Naive thymus-derived CD8-positive, alpha-beta T cell (primary cell): ENCODE data around the gene TXNL1. TPM values are rescaled to one million over a fixed set of nuclear protein-coding genes. Genes with fewer than 3 reads are reported as not detected.

Experiments
- ATAC-seq, 2 donors: fragments of 150-1000 bp; cut with Tn5 transposase in 1 of 2; sonication (Bioruptor Pico), chemical (Tn5 transposase) in 1 of 2; 1 replicate in 1 of 2; 2 replicates in 1 of 2; pipeline ENCODE4 v1.10.0; 2021; ENCODE audit warnings: mild to moderate bottlenecking in 2 of 2, moderate library complexity in 2 of 2
- POLR2A ChIA-PET: fragments of 350-600 bp; sonication (Branson Sonifier 250); formaldehyde crosslinking; loops from one replicate; lab custom pipeline; 2021; ENCODE audit warnings: antibody characterized with exemption; lab: Charles Lee
- DNase-seq, 10 donors: peaks; one replicate each; pipeline versions ENCODE4 v3.0.0 to v3.0.0-alpha.2; 2020 to 2022
- H3K27ac Mint-ChIP-seq, 10 donors: one replicate each; pipeline ENCODE4 v1.8.0; 2020 to 2022; ENCODE audit warnings: mild to moderate bottlenecking in 10 of 10, mixed read lengths in 10 of 10, moderate library complexity in 4 of 10, inconsistent platforms in 1 of 10
- H3K27me3 Mint-ChIP-seq, 5 donors: one replicate each; pipeline ENCODE4 v1.8.0; 2021 to 2022; ENCODE audit warnings: mixed read lengths in 5 of 5
- H3K36me3 Mint-ChIP-seq, 3 donors: one replicate each; pipeline ENCODE4 v1.8.0; 2020 to 2022; ENCODE audit warnings: mixed read lengths in 3 of 3, mild to moderate bottlenecking in 2 of 3, inconsistent platforms in 1 of 3
- H3K4me1 Mint-ChIP-seq, 4 donors: one replicate each; pipeline ENCODE4 v1.8.0; 2021 to 2022; ENCODE audit warnings: mixed read lengths in 4 of 4
- H3K4me3 Mint-ChIP-seq, 10 donors: one replicate each; pipeline ENCODE4 v1.8.0; 2020 to 2022; ENCODE audit warnings: mild to moderate bottlenecking in 10 of 10, mixed read lengths in 10 of 10, moderate library complexity in 6 of 10, inconsistent platforms in 1 of 10
- H3K9me3 Mint-ChIP-seq, 9 donors: one replicate each; pipeline ENCODE4 v1.8.0; 2020 to 2022; ENCODE audit warnings: mixed read lengths in 9 of 9, mild to moderate bottlenecking in 3 of 9, inconsistent platforms in 1 of 9, moderate library complexity in 1 of 9
- polyA plus RNA-seq, 3 donors: library from polyadenylated mRNA; unstranded; fragments of 300-500 nt; fragmentation: Illumina TruSeq; gene quantifications; one replicate each; pipeline ENCODE4 v1.2.3, GENCODE V29; 2021
- total RNA-seq, 8 experiments: library from RNA in 2 of 8; stranded (reverse) in 2 of 8; gene quantifications; one replicate each; pipeline ENCODE4 v1.2.3 and lab custom pipeline; 2021 to 2026

Gene TXNL1
- 10 to 100 TPM; 45.6 to 48.1 TPM for total RNA-seq
- polyA plus RNA-seq: 10 to 100 TPM; 48.1 to 50.3 (median 49.1) TPM
- 32.7 to 110 (median 52.6) reads per million in 6 experiments for total RNA-seq (lab: John Stamatoyannopoulos, UW)

DNA sequence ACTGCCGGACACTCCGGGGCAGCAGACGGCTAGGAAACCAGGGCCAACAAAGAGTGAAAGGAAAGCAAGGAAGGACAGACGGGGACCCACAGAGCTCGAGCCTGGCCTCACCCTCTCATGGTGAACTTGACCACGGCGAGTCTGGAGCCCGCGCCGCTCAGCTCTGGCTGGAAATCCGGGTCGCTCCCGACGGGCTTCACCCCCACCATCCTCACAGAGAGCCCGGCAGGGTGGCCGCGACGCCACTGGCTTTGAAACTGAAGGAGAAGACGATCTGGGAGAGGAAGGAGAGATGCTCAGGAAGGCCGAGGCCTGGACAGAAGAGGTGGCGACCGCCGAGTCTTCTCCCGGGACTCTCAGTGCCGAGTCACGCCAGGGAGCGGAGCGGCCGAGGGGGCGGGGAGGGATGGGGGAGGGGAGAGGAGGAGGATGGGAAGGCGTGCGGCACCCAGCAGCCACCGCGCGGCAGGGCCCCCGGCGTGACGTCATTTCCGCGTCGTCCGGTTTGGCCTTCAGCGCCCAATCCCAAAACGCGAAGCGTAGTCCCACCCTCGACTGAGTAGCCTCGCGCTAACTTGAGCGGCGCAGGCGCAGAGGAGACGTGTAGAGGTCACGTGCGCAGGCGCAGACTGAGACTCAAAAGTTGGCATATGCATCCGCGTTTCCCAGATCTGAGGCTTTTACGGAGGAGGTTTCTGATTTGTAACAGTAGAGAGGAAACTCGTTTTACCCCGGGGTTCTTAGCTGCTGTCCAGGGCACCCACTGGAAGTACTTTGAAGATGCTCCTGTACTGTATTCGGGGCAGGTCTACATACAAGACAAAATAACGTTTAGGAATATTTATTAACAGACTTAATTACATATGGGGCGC, at the start of gene TXNL1:
TXNL1 (minus strand) TSS at position 361 of the 872 bp plus-strand sequence; CDS start at position 209, 152 bp downstream.
- ATAC-seq (peak; percentile 94 to 96), DNase-seq (peak; percentile 94 to 100 (median 98))
- Mint-ChIP-seq H3K27me3 (peaks cover 0 to 4% (median 0%) of the 10 kb centered on the region in 5 donors), H3K9me3 (no peaks in the 10 kb centered on the region), H3K36me3 (peaks cover 0 to 14% (median 0%) of the 10 kb centered on the region in 3 donors), H3K27ac (peak within 1 kb of the TSS; percentile 93 to 100 (median 99)), H3K4me3 (peak within 1 kb of the TSS; percentile 96 to 100 (median 98)), H3K4me1 (peaks cover 22 to 53% (median 49%) of the 10 kb centered on the region in 4 donors)
- POLR2A ChIA-PET: interaction anchor here (2.0 to 3.1 kb wide), 2 partner anchors 9 to 12 kb away, joined by 5 to 38 read pairs; partner anchors contain the start of gene WDR7

DNA sequence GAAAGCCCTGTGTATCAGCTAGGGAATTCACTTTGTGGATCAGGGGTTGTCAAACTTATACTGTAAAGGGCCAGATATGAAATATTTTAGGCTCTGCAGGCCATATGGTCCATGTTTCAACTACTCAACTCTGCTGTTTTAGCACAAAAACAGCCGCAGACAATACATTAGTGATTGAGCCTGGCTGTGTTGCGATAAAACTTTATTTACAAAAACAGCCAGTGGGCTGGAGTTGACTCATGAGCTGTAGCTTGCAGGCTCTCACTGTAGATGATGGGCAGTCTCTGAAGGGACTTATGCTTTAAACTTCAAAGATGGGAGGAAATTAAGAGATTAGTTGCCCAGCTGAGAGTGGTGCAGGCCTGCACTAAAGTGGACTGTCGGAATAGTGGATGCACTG, 45.9 kb upstream of the TXNL1 start:
- Mint-ChIP-seq H3K9me3 (no peaks in the 10 kb centered on the region), H3K36me3 (peaks cover 0 to 70% (median 23%) of the 10 kb centered on the region in 3 donors), H3K27ac (peak overlapping the region in 1 of 10 donors; percentile 74), H3K27me3 (no peaks in the 10 kb centered on the region), H3K4me3 (no peak overlapping the region), H3K4me1 (peaks cover 0 to 2% (median 0%) of the 10 kb centered on the region in 4 donors)
- ATAC-seq (no peak), DNase-seq (no peak)
- POLR2A ChIA-PET: no interaction called here

DNA sequence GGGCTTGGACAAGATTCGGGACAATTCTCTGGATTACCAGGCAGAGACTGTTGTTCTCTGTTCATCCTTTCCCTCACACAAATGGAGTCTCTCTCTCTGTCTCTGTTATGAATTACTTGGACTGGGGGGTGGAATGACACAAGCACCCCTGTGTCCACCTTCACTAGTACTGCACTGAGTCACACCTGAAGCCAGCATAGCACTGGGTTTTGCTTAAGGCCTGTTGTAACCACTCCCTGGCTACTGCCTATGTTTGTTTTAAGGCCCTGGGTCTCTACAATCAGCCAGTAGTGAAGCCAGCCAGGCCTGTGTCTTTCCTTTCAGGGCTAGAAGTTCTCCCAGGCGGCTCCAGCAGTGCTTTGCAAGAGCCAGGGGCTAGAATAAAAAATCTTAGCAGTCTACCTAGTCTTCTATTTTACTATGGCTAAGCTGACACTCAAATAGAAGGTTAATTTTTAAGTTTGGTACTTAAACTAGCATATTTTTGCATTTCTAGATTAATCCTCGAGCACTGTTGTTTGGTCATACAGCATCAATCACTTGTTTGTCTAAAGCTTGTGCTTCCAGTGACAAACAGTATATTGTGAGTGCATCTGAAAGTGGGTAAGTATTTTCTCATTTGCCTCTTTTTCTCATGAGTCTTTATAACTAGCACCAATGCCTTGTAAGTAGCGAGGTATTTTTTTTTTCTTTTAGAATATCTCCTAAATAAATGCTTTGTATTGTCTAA, 40.6 kb upstream of the TXNL1 start:
- Mint-ChIP-seq H3K27ac (no peak overlapping the region), H3K27me3 (no peaks in the 10 kb centered on the region), H3K4me3 (no peak overlapping the region), H3K36me3 (peaks cover 9 to 66% (median 25%) of the 10 kb centered on the region in 3 donors), H3K4me1 (peaks cover 0 to 12% (median 3%) of the 10 kb centered on the region in 4 donors), H3K9me3 (peaks cover 0 to 4% (median 0%) of the 10 kb centered on the region in 9 donors)
- POLR2A ChIA-PET: no interaction called here
- ATAC-seq: no peak
- no peak for DNase-seq

DNA sequence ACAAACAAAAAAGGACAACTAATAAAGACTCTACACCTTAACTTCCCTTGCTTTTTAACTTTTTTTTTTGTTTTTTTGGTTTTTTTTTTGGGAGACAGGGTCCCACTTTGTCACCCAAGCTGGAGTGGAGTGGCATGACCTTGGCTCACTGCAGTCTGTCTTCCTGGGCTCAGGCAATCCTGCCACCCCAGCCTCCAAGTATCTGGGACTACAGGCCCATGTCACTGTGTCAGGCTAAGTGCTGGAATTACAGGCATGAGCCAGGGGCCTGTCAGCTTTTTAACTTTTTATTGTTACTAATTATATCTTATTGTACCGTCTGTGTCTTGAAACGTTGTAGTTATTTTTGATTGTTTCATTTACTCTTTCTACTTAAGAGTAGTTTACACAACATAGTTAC, 38.2 kb upstream of the TXNL1 start:
- POLR2A ChIA-PET: no interaction called here
- H3K27ac Mint-ChIP-seq: no peak overlapping the region
- no peak overlapping the region for H3K4me3 Mint-ChIP-seq
- DNase-seq (no peak), ATAC-seq (no peak)
- peaks cover 0 to 4% (median 0%) of the 10 kb centered on the region in 9 donors for H3K9me3 Mint-ChIP-seq
- H3K27me3 Mint-ChIP-seq: no peaks in the 10 kb centered on the region
- peaks cover 9 to 66% (median 30%) of the 10 kb centered on the region in 3 donors for H3K36me3 Mint-ChIP-seq
- H3K4me1 Mint-ChIP-seq: peaks cover 1 to 11% (median 6%) of the 10 kb centered on the region in 4 donors

DNA sequence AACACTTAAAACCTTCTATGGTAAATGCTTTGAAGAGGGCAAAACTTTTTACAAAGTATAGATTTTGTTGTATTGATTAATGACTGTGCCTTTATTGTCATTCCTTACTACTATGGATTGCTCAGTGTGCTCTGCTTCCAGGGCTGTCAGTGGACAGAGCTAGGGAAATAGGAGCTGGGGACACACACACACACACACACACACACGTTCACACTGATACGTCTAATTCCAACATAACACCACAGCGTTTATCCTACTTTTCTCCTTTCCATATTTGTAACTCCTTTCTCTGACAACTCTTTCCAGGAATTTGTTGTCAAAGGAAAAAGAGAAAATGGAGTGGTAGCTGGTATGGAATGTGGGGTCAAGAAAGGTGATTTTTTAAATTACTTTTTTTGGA, 34.6 kb upstream of the TXNL1 start:
- POLR2A ChIA-PET: no interaction called here
- Mint-ChIP-seq H3K4me1 (peaks cover 21 to 32% (median 23%) of the 10 kb centered on the region in 4 donors), H3K27ac (no peak overlapping the region), H3K9me3 (peaks cover 0 to 4% (median 0%) of the 10 kb centered on the region in 9 donors), H3K36me3 (peaks cover 5 to 47% (median 27%) of the 10 kb centered on the region in 3 donors), H3K4me3 (no peak overlapping the region), H3K27me3 (no peaks in the 10 kb centered on the region)
- no peak for ATAC-seq
- DNase-seq: no peak

DNA sequence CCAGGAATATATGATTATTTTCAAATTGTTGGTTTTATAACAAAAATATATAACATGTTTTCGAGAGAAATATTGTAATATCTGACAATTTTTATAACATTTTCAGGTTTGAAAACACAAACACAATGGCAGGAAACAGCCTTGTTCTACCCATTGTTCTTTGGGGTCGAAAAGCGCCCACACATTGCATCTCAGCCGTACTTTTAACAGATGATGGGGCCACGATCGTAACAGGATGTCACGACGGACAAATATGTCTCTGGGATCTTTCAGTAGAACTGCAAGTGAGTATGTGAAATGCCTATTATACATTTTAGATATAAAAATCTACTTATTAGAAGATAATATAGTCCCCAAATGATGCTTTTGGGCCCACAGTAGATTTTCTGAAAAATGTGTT, 34.0 kb upstream of the TXNL1 start:
- no peak overlapping the region for H3K4me3 Mint-ChIP-seq
- POLR2A ChIA-PET: no interaction called here

DNA sequence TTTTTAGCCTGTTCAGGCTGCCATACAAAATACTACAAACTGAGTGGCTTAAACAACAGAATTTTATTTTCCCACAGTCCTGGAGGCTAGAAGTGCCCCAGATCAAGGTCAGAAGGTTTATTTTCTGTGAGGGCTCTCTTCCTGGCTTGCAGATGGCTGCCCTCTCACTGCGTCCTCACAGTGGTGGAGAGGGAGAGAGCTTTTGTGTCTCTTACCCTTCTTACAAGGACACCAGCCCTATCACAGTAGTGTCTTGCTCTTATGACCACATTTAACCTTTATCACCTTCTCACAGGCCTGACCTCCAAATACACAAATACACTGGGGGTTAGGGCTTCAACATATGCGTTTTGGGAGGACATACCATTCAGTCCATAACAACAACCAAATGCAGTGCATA, 24.5 kb upstream of the TXNL1 start:
- no peaks in the 10 kb centered on the region for H3K9me3 Mint-ChIP-seq
- no peak overlapping the region for H3K4me3 Mint-ChIP-seq
- H3K27ac Mint-ChIP-seq: no peak overlapping the region
- H3K4me1 Mint-ChIP-seq: peaks cover 27 to 65% (median 53%) of the 10 kb centered on the region in 4 donors
- peaks cover 0 to 14% (median 7%) of the 10 kb centered on the region in 3 donors for H3K36me3 Mint-ChIP-seq
- DNase-seq (no peak), ATAC-seq (no peak)
- H3K27me3 Mint-ChIP-seq: no peaks in the 10 kb centered on the region
- POLR2A ChIA-PET: no interaction called here

More for the DNA sequence above, 34.0 kb upstream of the TXNL1 start:
- Mint-ChIP-seq H3K36me3 (peaks cover 0 to 41% (median 23%) of the 10 kb centered on the region in 3 donors), H3K9me3 (peaks cover 0 to 4% (median 0%) of the 10 kb centered on the region in 9 donors), H3K4me1 (peaks cover 17 to 36% (median 29%) of the 10 kb centered on the region in 4 donors), H3K27me3 (no peaks in the 10 kb centered on the region), H3K27ac (no peak overlapping the region)
- ATAC-seq (no peak), DNase-seq (no peak)

DNA sequence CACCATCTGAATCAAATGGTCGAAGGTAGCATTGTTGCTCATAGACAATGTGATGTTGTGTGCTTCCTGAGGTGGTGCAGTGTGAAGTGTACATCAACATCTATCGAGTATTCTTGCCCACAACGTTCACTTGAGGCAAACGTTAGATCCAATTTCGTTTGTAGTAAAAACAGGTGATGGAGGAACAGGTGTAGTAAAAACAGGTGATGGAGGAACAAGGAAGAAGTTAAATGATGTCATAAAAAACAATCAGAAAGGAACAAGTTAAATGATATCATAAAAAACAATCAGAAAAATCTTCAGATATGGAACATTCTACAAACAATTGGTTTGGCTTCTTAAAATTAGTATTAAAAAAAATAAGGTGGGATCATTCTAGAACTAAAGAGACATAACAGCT, 24.1 kb upstream of the TXNL1 start:
- Mint-ChIP-seq H3K27me3 (no peaks in the 10 kb centered on the region), H3K27ac (peak overlapping the region in 1 of 10 donors; percentile 2), H3K4me1 (peaks cover 27 to 61% (median 50%) of the 10 kb centered on the region in 4 donors), H3K9me3 (no peaks in the 10 kb centered on the region), H3K36me3 (peaks cover 0 to 16% (median 7%) of the 10 kb centered on the region in 3 donors), H3K4me3 (no peak overlapping the region)
- DNase-seq: no peak
- no peak for ATAC-seq
- POLR2A ChIA-PET: no interaction called here

DNA sequence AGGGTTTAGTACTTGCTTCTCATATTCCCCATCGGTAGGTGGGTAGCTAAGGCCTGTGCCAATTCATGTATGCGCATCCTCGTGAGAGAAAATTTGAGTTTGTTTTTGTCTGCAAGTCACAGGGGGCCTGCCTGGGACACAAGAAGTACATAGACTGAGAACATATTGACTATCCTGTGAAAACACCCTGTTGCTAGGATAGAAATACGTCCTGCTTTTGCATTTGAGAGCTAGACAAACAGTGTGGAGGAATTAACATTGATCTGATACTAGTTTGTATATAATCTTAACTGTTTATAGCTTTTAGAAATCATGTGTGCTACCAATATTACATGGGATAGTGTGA, 23.6 kb upstream of the TXNL1 start:
- H3K27me3 Mint-ChIP-seq: no peaks in the 10 kb centered on the region
- H3K27ac Mint-ChIP-seq: peak overlapping the region in 1 of 10 donors; percentile 2
- no peaks in the 10 kb centered on the region for H3K9me3 Mint-ChIP-seq
- H3K36me3 Mint-ChIP-seq: peaks cover 0 to 16% (median 7%) of the 10 kb centered on the region in 3 donors
- DNase-seq: no peak
- POLR2A ChIA-PET: no interaction called here
- H3K4me3 Mint-ChIP-seq: no peak overlapping the region
- no peak for ATAC-seq
- H3K4me1 Mint-ChIP-seq: peaks cover 24 to 57% (median 46%) of the 10 kb centered on the region in 4 donors

DNA sequence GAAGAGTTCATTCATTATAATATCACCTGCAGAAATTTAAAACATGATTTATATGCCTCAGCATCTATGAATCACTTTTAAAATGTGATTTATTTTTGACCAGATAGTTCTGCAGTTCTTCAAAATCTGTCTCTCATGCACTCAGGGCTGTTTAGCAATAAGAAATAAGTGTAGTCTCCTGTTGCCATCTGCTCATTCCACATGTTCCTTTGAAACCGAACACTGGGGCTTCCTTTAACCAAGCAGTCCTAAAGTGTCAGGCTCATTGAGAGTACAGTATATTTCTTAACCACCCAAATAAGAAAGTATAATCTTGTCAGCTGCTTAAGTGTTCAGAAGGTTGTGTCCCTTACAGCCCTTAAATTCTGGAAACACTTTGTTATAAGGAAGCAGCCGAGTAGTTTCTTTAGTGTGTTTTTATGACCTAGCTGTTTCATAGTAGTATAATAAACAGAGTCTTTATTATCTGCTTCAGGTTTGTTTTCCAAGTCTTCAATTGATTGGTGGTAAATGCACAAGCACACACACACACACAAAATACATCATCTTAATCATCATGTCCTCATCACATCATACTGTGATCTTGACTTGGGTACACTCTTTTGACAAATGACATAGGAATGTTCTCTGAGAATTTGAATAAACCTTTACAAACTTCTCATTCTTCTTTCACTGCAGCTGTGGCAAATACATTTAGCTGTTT, 23.1 kb upstream of the TXNL1 start:
- Mint-ChIP-seq H3K27ac (no peak overlapping the region), H3K9me3 (no peaks in the 10 kb centered on the region), H3K36me3 (peaks cover 0 to 16% (median 7%) of the 10 kb centered on the region in 3 donors), H3K27me3 (no peaks in the 10 kb centered on the region), H3K4me3 (no peak overlapping the region), H3K4me1 (peaks cover 23 to 53% (median 42%) of the 10 kb centered on the region in 4 donors)
- ATAC-seq: no peak
- POLR2A ChIA-PET: no interaction called here
- no peak for DNase-seq

DNA sequence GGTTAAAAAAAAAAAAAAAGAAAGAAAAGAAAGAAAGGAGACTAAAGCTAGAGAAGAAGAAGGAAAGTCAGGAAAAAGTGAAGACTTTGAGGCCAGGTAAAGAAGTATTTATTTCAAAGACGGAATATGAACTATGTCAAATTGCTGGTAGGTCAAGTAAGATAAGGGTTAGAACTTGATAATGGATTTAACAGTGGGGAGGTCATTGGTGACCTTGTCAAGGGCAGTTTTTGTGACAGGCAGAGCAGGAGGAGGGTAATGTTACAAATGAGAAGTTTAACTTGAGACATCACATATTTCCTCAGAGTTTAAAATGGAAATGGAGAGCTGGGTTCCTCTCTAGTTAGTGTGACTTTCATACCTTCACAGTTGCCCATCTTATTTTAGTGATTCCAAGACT, 22.3 kb upstream of the TXNL1 start:
- DNase-seq: no peak
- H3K9me3 Mint-ChIP-seq: no peaks in the 10 kb centered on the region
- H3K36me3 Mint-ChIP-seq: peaks cover 3 to 16% (median 7%) of the 10 kb centered on the region in 3 donors
- no peak for ATAC-seq
- peak overlapping the region in 1 of 10 donors; percentile 39 for H3K4me3 Mint-ChIP-seq
- H3K27ac Mint-ChIP-seq: peak overlapping the region in 3 of 10 donors; percentile 7 to 66 (median 15)
- POLR2A ChIA-PET: no interaction called here
- peaks cover 22 to 56% (median 43%) of the 10 kb centered on the region in 4 donors for H3K4me1 Mint-ChIP-seq
- no peaks in the 10 kb centered on the region for H3K27me3 Mint-ChIP-seq

DNA sequence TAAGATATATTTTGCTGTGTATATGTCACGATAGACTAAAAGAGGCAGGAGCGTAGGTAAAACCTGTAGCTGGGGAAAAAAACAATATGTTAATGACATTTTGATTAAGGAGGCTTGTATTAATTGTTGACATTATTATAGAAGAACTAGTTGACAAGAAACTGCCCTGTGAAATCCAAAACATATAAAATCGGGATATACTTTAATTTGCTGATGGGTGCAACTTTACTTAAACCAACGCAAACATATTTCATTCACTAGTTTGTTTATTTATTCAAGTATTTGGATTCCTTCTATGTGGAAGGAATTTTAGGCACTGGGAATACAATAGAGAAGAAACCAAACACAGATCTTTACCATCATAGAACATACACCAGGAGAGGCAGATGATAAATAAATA, 20.7 kb upstream of the TXNL1 start:
- H3K4me1 Mint-ChIP-seq: peaks cover 23 to 60% (median 53%) of the 10 kb centered on the region in 4 donors
- no peak overlapping the region for H3K4me3 Mint-ChIP-seq
- POLR2A ChIA-PET: no interaction called here
- peak overlapping the region in 1 of 10 donors; percentile 43 for H3K27ac Mint-ChIP-seq
- DNase-seq (no peak), ATAC-seq (no peak)
- peaks cover 4 to 16% (median 7%) of the 10 kb centered on the region in 3 donors for H3K36me3 Mint-ChIP-seq
- peaks cover 0 to under 1% (median 0%) of the 10 kb centered on the region in 9 donors for H3K9me3 Mint-ChIP-seq
- no peaks in the 10 kb centered on the region for H3K27me3 Mint-ChIP-seq
